Measurements from ENCODE around the gene SLC4A11. TPM values are rescaled to one million over a fixed set of nuclear protein-coding genes. Genes with fewer than 3 reads are reported as not detected.
"Not testable (repeated sequence)": the region's sequence is repeated elsewhere in the genome, so short reads cannot be mapped to it uniquely, and the experiment has no call there.

SLC4A11 gene
- total RNA-seq, 1 donor from 2014 or later = 6.6 TPM

GRCh38 chr20:3190681-3191111, 48.3 kb downstream of the SLC4A11 start:
- peaks cover 23% of the 10 kb centered on the region for H3K36me3 ChIP-seq (ENCODE audit: insufficient read depth, low read length)
- H3K9me3 Mint-ChIP-seq (ENCODE audit: unreplicated experiment) = no peaks in the 10 kb centered on the region
- H3K4me3 Mint-ChIP-seq (ENCODE audit: unreplicated experiment) = no peak overlapping the region
- H3K27me3 Mint-ChIP-seq (ENCODE audit: low read depth, unreplicated experiment) = no peaks in the 10 kb centered on the region
- FAIRE-seq (no peak), DNase-seq (ENCODE audit: low read depth) (no peak)
- H3K4me1 Mint-ChIP-seq (ENCODE audit: low read depth, unreplicated experiment) = no peaks in the 10 kb centered on the region
- peaks cover 37% of the 10 kb centered on the region for H3K36me3 Mint-ChIP-seq (ENCODE audit: low read depth, unreplicated experiment)
- no peaks in the 10 kb centered on the region for H3K79me2 ChIP-seq (ENCODE audit: insufficient read depth, low read length)
- H3K27ac Mint-ChIP-seq (ENCODE audit: unreplicated experiment) = no peak overlapping the region
- no peak overlapping the region for H2AFZ ChIP-seq (ENCODE audit: low read depth, low read length)
- no peak overlapping the region for H3K9ac ChIP-seq (ENCODE audit: low read length)
- no peak overlapping the region for H3K4me2 ChIP-seq (ENCODE audit: low read length)
- no peaks in the 10 kb centered on the region for H3K9me3 ChIP-seq (ENCODE audit: insufficient read depth, low read depth, low read length)
- no peak overlapping the region for H3K27ac ChIP-seq (ENCODE audit: low read depth, low read length)
- H3K4me1 ChIP-seq (ENCODE audit: insufficient read depth, low read length) = no peaks in the 10 kb centered on the region
- no peak overlapping the region for H3K4me3 ChIP-seq (ENCODE audit: insufficient read depth, low read depth, low read length)
- no peak for TF ChIP-seq CTCF (IDR thresholded peaks at IDR 0.05; ENCODE audit: insufficient read depth, low read depth, low read length)
- TF ChIP-seq EZH2 (IDR thresholded peaks at IDR 0.05; ENCODE audit: insufficient read depth, low read length) = no peak
- H4K20me1 ChIP-seq (ENCODE audit: insufficient read depth, low read length) = peaks cover 3% of the 10 kb centered on the region
- no peaks in the 10 kb centered on the region for H3K27me3 ChIP-seq (ENCODE audit: insufficient read depth, low read length)

GRCh38 chr20:3189561-3190131, 49.3 kb downstream of the SLC4A11 start:
- Histone ChIP-seq H3K79me2 (ENCODE audit: insufficient read depth, low read length) (no peaks in the 10 kb centered on the region), H3K27ac (ENCODE audit: low read depth, low read length) (no peak overlapping the region), H3K4me2 (ENCODE audit: low read length) (no peak overlapping the region), H4K20me1 (ENCODE audit: insufficient read depth, low read length) (no peaks in the 10 kb centered on the region), H3K27me3 (ENCODE audit: insufficient read depth, low read length) (no peaks in the 10 kb centered on the region), H3K4me3 (ENCODE audit: insufficient read depth, low read depth, low read length) (no peak overlapping the region), H3K36me3 (ENCODE audit: insufficient read depth, low read length) (peaks cover 23% of the 10 kb centered on the region), H2AFZ (ENCODE audit: low read depth, low read length) (no peak overlapping the region), H3K9ac (ENCODE audit: low read length) (no peak overlapping the region), H3K9me3 (ENCODE audit: insufficient read depth, low read depth, low read length) (no peaks in the 10 kb centered on the region), H3K4me1 (ENCODE audit: insufficient read depth, low read length) (no peaks in the 10 kb centered on the region)
- Mint-ChIP-seq H3K36me3 (ENCODE audit: low read depth, unreplicated experiment) (peaks cover 31% of the 10 kb centered on the region), H3K4me1 (ENCODE audit: low read depth, unreplicated experiment) (no peaks in the 10 kb centered on the region), H3K9me3 (ENCODE audit: unreplicated experiment) (no peaks in the 10 kb centered on the region), H3K27me3 (ENCODE audit: low read depth, unreplicated experiment) (no peaks in the 10 kb centered on the region), H3K4me3 (ENCODE audit: unreplicated experiment) (no peak overlapping the region), H3K27ac (ENCODE audit: unreplicated experiment) (no peak overlapping the region)
- DNase-seq (ENCODE audit: low read depth) = no peak
- no peak for FAIRE-seq
- TF ChIP-seq CTCF (IDR thresholded peaks at IDR 0.05; ENCODE audit: insufficient read depth, low read depth, low read length) = no peak

- Histone ChIP-seq H3K27ac (ENCODE audit: low read depth, low read length) (no peak overlapping the region), H4K20me1 (ENCODE audit: insufficient read depth, low read length) (no peaks in the 10 kb centered on the region), H3K27me3 (ENCODE audit: insufficient read depth, low read length) (no peaks in the 10 kb centered on the region), H3K9ac (ENCODE audit: low read length) (no peak overlapping the region), H2AFZ (ENCODE audit: low read depth, low read length) (no peak overlapping the region), H3K9me3 (ENCODE audit: insufficient read depth, low read depth, low read length) (no peaks in the 10 kb centered on the region), H3K4me2 (ENCODE audit: low read length) (no peak overlapping the region), H3K79me2 (ENCODE audit: insufficient read depth, low read length) (no peaks in the 10 kb centered on the region), H3K4me1 (ENCODE audit: insufficient read depth, low read length) (no peaks in the 10 kb centered on the region), H3K36me3 (ENCODE audit: insufficient read depth, low read length) (peaks cover 23% of the 10 kb centered on the region), H3K4me3 (ENCODE audit: insufficient read depth, low read depth, low read length) (no peak overlapping the region)
- TF ChIP-seq EZH2 (IDR thresholded peaks at IDR 0.05; ENCODE audit: insufficient read depth, low read length) (no peak), CTCF (IDR thresholded peaks at IDR 0.05; ENCODE audit: insufficient read depth, low read depth, low read length) (no peak)
- Mint-ChIP-seq H3K36me3 (ENCODE audit: low read depth, unreplicated experiment) (peaks cover 31% of the 10 kb centered on the region), H3K4me1 (ENCODE audit: low read depth, unreplicated experiment) (no peaks in the 10 kb centered on the region), H3K4me3 (ENCODE audit: unreplicated experiment) (no peak overlapping the region), H3K27ac (ENCODE audit: unreplicated experiment) (no peak overlapping the region), H3K9me3 (ENCODE audit: unreplicated experiment) (no peaks in the 10 kb centered on the region), H3K27me3 (ENCODE audit: low read depth, unreplicated experiment) (no peaks in the 10 kb centered on the region)
- DNase-seq (ENCODE audit: low read depth) (no peak), FAIRE-seq (no peak)
These were observed 50.1 kb downstream of the SLC4A11 start for GRCh38 chr20:3188823-3189413.

GRCh38 chr20:3187861-3188260, 51.1 kb downstream of the SLC4A11 start:
- not testable (repeated sequence) for H2AFZ ChIP-seq (ENCODE audit: low read depth, low read length); H3K9ac ChIP-seq (ENCODE audit: low read length); H3K27ac Mint-ChIP-seq (ENCODE audit: unreplicated experiment); H4K20me1 ChIP-seq (ENCODE audit: insufficient read depth, low read length); H3K9me3 Mint-ChIP-seq (ENCODE audit: unreplicated experiment); FAIRE-seq; H3K9me3 ChIP-seq (ENCODE audit: insufficient read depth, low read depth, low read length); H3K27me3 ChIP-seq (ENCODE audit: insufficient read depth, low read length); H3K4me1 ChIP-seq (ENCODE audit: insufficient read depth, low read length); DNase-seq (ENCODE audit: low read depth); H3K4me3 Mint-ChIP-seq (ENCODE audit: unreplicated experiment); H3K27ac ChIP-seq (ENCODE audit: low read depth, low read length); H3K4me1 Mint-ChIP-seq (ENCODE audit: low read depth, unreplicated experiment); H3K4me2 ChIP-seq (ENCODE audit: low read length); H3K79me2 ChIP-seq (ENCODE audit: insufficient read depth, low read length); H3K4me3 ChIP-seq (ENCODE audit: insufficient read depth, low read depth, low read length); H3K27me3 Mint-ChIP-seq (ENCODE audit: low read depth, unreplicated experiment)
- H3K36me3 Mint-ChIP-seq (ENCODE audit: low read depth, unreplicated experiment) = peaks cover 28% of the 10 kb centered on the region
- peaks cover 22% of the 10 kb centered on the region for H3K36me3 ChIP-seq (ENCODE audit: insufficient read depth, low read length)
